ENCODE measurements around the gene UBASH3B.

UBASH3B gene

GRCh38 chr11:122837528-122838346 is 182.2 kb downstream of the UBASH3B start:
- no peak for TF ChIP-seq CTCF (IDR thresholded peaks at IDR 0.05; ENCODE audit: low read depth, low read length)
- no peak for DNase-seq (ENCODE audit: extremely low read depth, low read depth)

- DNase-seq (ENCODE audit: extremely low read depth, low read depth): no peak
- no peak for TF ChIP-seq CTCF (IDR thresholded peaks at IDR 0.05; ENCODE audit: low read depth, low read length)
Observed at GRCh38 chr11:122843281-122844141, 188.0 kb downstream of the UBASH3B start.

- TF ChIP-seq CTCF (IDR thresholded peaks at IDR 0.05; ENCODE audit: low read depth, low read length): no peak
- DNase-seq (ENCODE audit: extremely low read depth, low read depth): no peak
Observed at GRCh38 chr11:122847466-122847865, 191.9 kb downstream of the UBASH3B start.

- no peak for DNase-seq (ENCODE audit: extremely low read depth, low read depth)
- TF ChIP-seq CTCF (IDR thresholded peaks at IDR 0.05; ENCODE audit: low read depth, low read length): no peak
Observed at GRCh38 chr11:122848186-122848585, 192.7 kb downstream of the UBASH3B start.

- no peak for DNase-seq (ENCODE audit: extremely low read depth, low read depth)
- TF ChIP-seq CTCF (IDR thresholded peaks at IDR 0.05; ENCODE audit: low read depth, low read length): no peak; the same call in 1 of the 2 replicates
Observed at GRCh38 chr11:122850076-122850631, 194.6 kb downstream of the UBASH3B start.

- no peak for TF ChIP-seq CTCF (IDR thresholded peaks at IDR 0.05; ENCODE audit: low read depth, low read length)
- no peak for DNase-seq (ENCODE audit: extremely low read depth, low read depth)
Observed at GRCh38 chr11:122851366-122851966, 195.9 kb downstream of the UBASH3B start.
